ENCODE results near the gene ESCO1. TPM values are rescaled to one million over a fixed set of nuclear protein-coding genes. Genes with fewer than 3 reads are reported as not detected.

The ESCO1 gene
- total RNA-seq, 1 experiment from 2014 or later, result 14.9 TPM

DNA sequence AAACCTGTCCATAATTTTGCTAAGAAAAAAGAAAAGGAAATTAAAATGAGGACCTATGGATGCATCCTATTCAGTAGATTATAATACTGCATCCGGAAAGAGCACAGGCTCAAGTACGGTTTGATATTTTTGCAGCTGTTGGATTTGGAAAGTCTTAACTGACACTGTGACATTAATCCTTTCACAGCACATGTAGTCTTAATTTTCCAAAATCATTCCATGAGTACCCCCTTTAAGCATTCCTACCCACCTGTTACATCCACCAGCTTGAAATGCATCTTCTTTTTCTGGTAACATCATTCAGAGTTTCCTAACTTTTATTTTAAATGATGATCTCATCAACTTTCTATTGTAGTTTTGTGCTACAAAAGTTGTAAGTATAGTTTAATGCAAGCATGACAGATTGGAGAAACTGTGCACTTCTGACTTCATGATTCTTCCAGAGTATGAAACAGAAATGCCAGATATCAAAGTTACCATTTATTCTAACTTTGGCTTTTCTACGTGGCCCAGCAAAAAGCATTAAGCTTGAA is 113.5 kb downstream of the ESCO1 start:
- POLR2A ChIA-PET (ENCODE audit: low non-redundant PET), result no interaction called here
- peaks cover 9% of the 10 kb centered on the region for H3K4me1 ChIP-seq (ENCODE audit: insufficient read depth, low read length, poor library complexity, severe bottlenecking)
- no peak overlapping the region for H3K4me3 ChIP-seq (ENCODE audit: low read depth, low read length, poor library complexity, severe bottlenecking)
- H3K9me3 ChIP-seq (ENCODE audit: low read depth, low read length, poor library complexity, severe bottlenecking), result no peaks in the 10 kb centered on the region
- BruUV-seq (replicated peaks), result no TSS peak
- no peak overlapping the region for H3K27ac ChIP-seq (ENCODE audit: low read depth, low read length, poor library complexity, severe bottlenecking)
- no peak for TF ChIP-seq EZH2 (IDR thresholded peaks at IDR 0.05; ENCODE audit: borderline replicate concordance, low read depth, low read length, poor library complexity, severe bottlenecking)
- no peaks in the 10 kb centered on the region for H3K36me3 ChIP-seq (ENCODE audit: insufficient read depth, low read length, poor library complexity, severe bottlenecking)
- H3K27me3 ChIP-seq (replicated peaks; ENCODE audit: insufficient read depth, low read depth, low read length, poor library complexity), result no peaks in the 10 kb centered on the region
- intact Hi-C loops (cut with micrococcal nuclease; ENCODE audit: unreplicated experiment), result loop anchor here (5.0 to 10.0 kb wide), 2 partner anchors 115 to 368 kb away; partner anchors contain the start of gene ESCO1
- CTCF ChIA-PET, result no interaction called here
- DNase-seq (ENCODE audit: low spot score), result no peak

DNA sequence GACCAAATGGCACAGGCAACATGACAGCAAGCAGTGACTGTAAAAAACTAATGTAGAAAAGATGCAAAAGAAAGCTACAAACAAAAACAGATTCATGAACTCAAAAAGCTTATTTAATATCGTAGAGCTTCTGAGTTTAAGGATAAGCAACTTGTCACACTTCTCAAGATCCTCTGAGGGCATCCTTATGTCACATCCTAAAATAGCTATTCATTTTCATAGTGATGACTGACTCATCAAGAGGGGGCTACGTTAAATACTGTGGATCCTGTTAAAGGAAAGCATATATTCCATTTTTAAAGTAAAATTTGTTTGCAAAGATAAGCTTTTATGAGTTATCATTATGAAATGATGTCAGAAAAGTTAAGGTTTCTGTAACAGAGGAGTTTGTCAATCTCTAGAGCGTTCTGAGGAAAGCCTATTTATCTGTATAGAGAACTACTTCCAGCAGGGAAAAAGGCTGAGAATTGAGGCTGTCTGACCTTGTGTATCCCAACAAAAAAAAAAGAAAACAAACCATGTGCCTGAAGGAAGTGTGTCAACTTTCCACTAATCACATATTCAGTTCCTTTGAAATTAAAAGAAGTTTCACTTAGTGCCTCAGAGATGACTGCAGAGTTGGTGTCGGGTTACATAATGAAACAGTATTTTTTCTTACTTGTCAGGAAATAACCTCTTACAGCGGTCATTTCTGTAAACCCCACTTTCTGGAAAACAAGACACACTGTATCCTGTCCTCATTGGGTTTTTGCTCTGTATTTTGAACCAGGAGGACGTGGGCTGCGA is 115.5 kb downstream of the ESCO1 start:
- Histone ChIP-seq H3K9me3 (ENCODE audit: low read depth, low read length, poor library complexity, severe bottlenecking) (no peaks in the 10 kb centered on the region), H3K4me3 (ENCODE audit: low read depth, low read length, poor library complexity, severe bottlenecking) (no peak overlapping the region), H3K27me3 (replicated peaks; ENCODE audit: insufficient read depth, low read depth, low read length, poor library complexity) (no peaks in the 10 kb centered on the region), H3K36me3 (ENCODE audit: insufficient read depth, low read length, poor library complexity, severe bottlenecking) (no peaks in the 10 kb centered on the region), H3K27ac (ENCODE audit: low read depth, low read length, poor library complexity, severe bottlenecking) (no peak overlapping the region), H3K4me1 (ENCODE audit: insufficient read depth, low read length, poor library complexity, severe bottlenecking) (peaks cover 9% of the 10 kb centered on the region)
- peak; percentile 66 for DNase-seq (ENCODE audit: low spot score)
- intact Hi-C loops (cut with micrococcal nuclease; ENCODE audit: unreplicated experiment), result loop anchor here (5.0 to 10.0 kb wide), 2 partner anchors 117 to 370 kb away; partner anchors contain the start of gene ESCO1
- BruUV-seq (replicated peaks), result no TSS peak
- POLR2A ChIA-PET (ENCODE audit: low non-redundant PET), result no interaction called here
- TF ChIP-seq, protein P1, sequence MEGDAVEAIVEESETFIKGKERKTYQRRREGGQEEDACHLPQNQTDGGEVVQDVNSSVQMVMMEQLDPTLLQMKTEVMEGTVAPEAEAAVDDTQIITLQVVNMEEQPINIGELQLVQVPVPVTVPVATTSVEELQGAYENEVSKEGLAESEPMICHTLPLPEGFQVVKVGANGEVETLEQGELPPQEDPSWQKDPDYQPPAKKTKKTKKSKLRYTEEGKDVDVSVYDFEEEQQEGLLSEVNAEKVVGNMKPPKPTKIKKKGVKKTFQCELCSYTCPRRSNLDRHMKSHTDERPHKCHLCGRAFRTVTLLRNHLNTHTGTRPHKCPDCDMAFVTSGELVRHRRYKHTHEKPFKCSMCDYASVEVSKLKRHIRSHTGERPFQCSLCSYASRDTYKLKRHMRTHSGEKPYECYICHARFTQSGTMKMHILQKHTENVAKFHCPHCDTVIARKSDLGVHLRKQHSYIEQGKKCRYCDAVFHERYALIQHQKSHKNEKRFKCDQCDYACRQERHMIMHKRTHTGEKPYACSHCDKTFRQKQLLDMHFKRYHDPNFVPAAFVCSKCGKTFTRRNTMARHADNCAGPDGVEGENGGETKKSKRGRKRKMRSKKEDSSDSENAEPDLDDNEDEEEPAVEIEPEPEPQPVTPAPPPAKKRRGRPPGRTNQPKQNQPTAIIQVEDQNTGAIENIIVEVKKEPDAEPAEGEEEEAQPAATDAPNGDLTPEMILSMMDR (conservative IDR thresholded peaks at IDR 0.05; ENCODE audit: low read depth, low read length), result no peak
- no peak for TF ChIP-seq EZH2 (IDR thresholded peaks at IDR 0.05; ENCODE audit: borderline replicate concordance, low read depth, low read length, poor library complexity, severe bottlenecking)
- CTCF ChIA-PET, result interaction anchor here (1.6 kb wide), 1 partner anchor 116 kb away, joined by 6 read pairs; the partner anchor contains the start of gene ESCO1

DNA sequence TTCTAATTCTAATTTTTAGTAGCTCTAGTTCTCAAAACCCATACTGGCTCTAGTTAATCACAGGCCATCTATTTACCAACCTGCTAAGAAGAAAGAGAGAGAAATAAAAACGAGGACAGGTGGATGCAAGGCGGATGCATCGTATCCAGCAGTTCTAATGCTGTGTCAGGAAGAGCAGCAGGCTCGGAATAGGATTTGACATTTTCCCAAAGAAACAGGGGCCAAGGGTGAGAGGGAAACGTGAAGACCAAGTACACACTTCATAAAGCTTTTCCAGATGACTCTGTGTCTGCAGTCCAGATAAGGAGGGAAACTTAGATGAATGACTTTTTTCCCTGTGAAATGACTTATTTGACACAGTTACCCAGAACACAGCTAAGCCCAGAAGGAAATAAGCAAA is 117.5 kb downstream of the ESCO1 start:
- peaks cover 9% of the 10 kb centered on the region for H3K4me1 ChIP-seq (ENCODE audit: insufficient read depth, low read length, poor library complexity, severe bottlenecking)
- no peaks in the 10 kb centered on the region for H3K27me3 ChIP-seq (replicated peaks; ENCODE audit: insufficient read depth, low read depth, low read length, poor library complexity)
- no peak overlapping the region for H3K27ac ChIP-seq (ENCODE audit: low read depth, low read length, poor library complexity, severe bottlenecking)
- intact Hi-C loops (cut with micrococcal nuclease; ENCODE audit: unreplicated experiment), result loop anchor here (10.0 kb wide), 1 partner anchor 372 kb away; no protein-coding TSS in a partner anchor
- BruUV-seq (replicated peaks), result no TSS peak
- H3K36me3 ChIP-seq (ENCODE audit: insufficient read depth, low read length, poor library complexity, severe bottlenecking), result no peaks in the 10 kb centered on the region
- POLR2A ChIA-PET (ENCODE audit: low non-redundant PET), result interaction anchor here (0.6 kb wide), 1 partner anchor 30 kb away, joined by 3 read pairs; no protein-coding TSS in a partner anchor
- DNase-seq (ENCODE audit: low spot score), result no peak
- H3K9me3 ChIP-seq (ENCODE audit: low read depth, low read length, poor library complexity, severe bottlenecking), result no peaks in the 10 kb centered on the region
- no peak overlapping the region for H3K4me3 ChIP-seq (ENCODE audit: low read depth, low read length, poor library complexity, severe bottlenecking)
- CTCF ChIA-PET, result no interaction called here
- no peak for TF ChIP-seq EZH2 (IDR thresholded peaks at IDR 0.05; ENCODE audit: borderline replicate concordance, low read depth, low read length, poor library complexity, severe bottlenecking)
- TF ChIP-seq, protein P1 (conservative IDR thresholded peaks at IDR 0.05; ENCODE audit: low read depth, low read length), result no peak

Data from A673 (cell line).